ENCODE measurements around the gene ICA1.

DNA sequence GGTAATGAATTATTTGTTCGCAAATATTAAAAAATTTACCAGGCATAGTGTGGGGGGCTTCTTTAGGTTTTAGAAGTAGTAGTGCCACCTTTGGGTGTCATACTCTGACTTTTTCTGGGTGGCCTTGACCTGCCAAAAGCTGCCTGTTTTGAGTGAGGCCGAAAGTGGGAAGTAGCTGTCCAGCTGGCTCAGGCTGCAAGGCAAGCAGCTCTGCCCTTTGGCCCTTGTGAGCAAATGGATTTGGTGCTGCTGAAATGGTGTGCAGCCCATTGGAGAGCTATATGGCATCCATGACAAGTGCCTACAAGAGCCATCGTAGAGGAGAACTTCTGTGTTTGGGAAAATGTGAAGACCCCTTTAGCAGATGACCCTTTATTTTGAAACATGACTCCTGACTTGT, 20.2 kb upstream of the ICA1 start:
- no peak for TF ChIP-seq EGR2 (tag by site-specific recombination; IDR thresholded peaks at IDR 0.05; ENCODE audit: low read depth)
- TF ChIP-seq, protein P1, sequence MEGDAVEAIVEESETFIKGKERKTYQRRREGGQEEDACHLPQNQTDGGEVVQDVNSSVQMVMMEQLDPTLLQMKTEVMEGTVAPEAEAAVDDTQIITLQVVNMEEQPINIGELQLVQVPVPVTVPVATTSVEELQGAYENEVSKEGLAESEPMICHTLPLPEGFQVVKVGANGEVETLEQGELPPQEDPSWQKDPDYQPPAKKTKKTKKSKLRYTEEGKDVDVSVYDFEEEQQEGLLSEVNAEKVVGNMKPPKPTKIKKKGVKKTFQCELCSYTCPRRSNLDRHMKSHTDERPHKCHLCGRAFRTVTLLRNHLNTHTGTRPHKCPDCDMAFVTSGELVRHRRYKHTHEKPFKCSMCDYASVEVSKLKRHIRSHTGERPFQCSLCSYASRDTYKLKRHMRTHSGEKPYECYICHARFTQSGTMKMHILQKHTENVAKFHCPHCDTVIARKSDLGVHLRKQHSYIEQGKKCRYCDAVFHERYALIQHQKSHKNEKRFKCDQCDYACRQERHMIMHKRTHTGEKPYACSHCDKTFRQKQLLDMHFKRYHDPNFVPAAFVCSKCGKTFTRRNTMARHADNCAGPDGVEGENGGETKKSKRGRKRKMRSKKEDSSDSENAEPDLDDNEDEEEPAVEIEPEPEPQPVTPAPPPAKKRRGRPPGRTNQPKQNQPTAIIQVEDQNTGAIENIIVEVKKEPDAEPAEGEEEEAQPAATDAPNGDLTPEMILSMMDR (tag by site-specific recombination; IDR thresholded peaks at IDR 0.05): no peak
- TF ChIP-seq KLF16 (tag by site-specific recombination; IDR thresholded peaks at IDR 0.05): no peak
- no peak for TF ChIP-seq ZBTB20 (tag by site-specific recombination; IDR thresholded peaks at IDR 0.05)
- TF ChIP-seq ZNF26 (tag by site-specific recombination; IDR thresholded peaks at IDR 0.05): no peak
- no peak for TF ChIP-seq ZNF580 (tag by site-specific recombination; IDR thresholded peaks at IDR 0.05)
- TF ChIP-seq ZNF248 (tag by site-specific recombination; IDR thresholded peaks at IDR 0.05): no peak
- no peak for TF ChIP-seq ZBTB10 (tag by site-specific recombination; IDR thresholded peaks at IDR 0.05)
- TF ChIP-seq ZFP3 (tag by site-specific recombination; IDR thresholded peaks at IDR 0.05; ENCODE audit: low read depth): no peak

Data from HEK293 (cell line).